Measurements from ENCODE around the gene ATG2A.

Gene ATG2A

GRCh38 chr11:64932324-64932723 lies 15.3 kb upstream of the ATG2A start:
- FAIRE-seq (no peak), DNase-seq (ENCODE audit: insufficient read length, low spot score) (no peak)
- TF ChIP-seq CTCF (IDR thresholded peaks at IDR 0.05; ENCODE audit: insufficient read depth, missing control alignments) = no peak

DNA sequence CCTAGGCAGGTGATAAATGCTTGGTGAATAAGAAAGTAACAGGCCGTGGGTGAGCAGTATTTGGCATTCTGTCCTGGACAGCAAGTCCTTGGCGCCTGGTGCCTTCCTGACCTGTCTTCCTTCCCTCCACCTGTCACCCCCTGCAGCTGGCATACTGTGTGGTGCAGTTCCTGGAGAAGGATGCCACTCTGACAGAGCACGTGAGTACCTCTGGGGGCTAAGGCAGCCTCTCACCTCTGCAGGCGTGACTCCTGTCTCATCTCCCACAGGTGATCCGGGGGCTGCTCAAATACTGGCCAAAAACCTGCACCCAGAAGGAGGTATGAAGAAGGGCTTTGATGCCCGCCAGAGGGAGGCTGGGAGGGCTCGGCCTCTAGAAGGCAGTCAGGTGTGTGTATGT lies 14.3 kb upstream of the ATG2A start:
- no peak for DNase-seq (ENCODE audit: insufficient read length, low spot score)
- FAIRE-seq = no peak
- no peak for TF ChIP-seq CTCF (IDR thresholded peaks at IDR 0.05; ENCODE audit: insufficient read depth, missing control alignments)

DNA sequence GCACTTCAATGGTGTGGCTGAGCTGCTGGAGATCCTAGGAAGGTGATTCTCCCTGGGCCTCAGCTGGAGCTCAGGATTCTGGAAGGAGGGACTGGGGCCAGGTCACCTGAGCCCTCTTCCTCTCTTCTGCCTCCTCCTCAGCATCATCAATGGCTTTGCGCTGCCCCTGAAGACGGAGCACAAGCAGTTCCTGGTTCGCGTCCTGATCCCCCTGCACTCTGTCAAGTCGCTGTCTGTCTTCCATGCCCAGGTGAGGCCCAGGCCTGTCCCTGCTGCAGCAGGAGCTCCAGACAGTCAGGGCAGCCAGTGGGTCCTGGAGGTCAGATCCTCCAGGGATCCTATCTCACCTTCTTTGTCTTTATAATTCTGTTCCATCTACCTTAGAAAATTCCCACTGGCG lies 13.3 kb upstream of the ATG2A start:
- TF ChIP-seq CTCF (IDR thresholded peaks at IDR 0.05; ENCODE audit: insufficient read depth, missing control alignments) = no peak
- no peak for FAIRE-seq

GRCh38 chr11:64929625-64930024 lies 12.6 kb upstream of the ATG2A start:
- DNase-seq (ENCODE audit: insufficient read length, low spot score) (no peak), FAIRE-seq (no peak)
- TF ChIP-seq CTCF (IDR thresholded peaks at IDR 0.05; ENCODE audit: insufficient read depth, missing control alignments) = no peak

More for the DNA sequence above, 13.3 kb upstream of the ATG2A start:
- no peak for DNase-seq (ENCODE audit: insufficient read length, low spot score)

DNA sequence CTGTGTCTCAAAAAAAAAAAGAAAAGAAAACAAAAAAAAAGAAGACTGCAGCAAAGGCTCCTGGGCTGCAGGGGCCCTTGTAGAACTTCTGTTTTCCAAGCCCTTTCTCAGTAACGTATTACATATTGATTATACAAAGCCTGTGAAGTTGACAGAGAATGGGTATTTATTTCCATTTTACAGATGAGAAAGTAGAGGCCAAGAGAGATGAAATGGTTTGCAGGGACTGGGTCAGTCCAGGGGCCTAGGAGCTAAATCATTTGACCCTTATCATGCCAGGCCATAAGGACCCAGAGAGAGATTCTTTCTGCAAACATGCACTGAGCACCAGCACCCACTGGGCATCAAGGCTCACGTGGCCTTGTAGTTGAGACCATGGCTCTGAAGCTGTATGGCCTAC lies 11.9 kb upstream of the ATG2A start:
- no peak for TF ChIP-seq CTCF (IDR thresholded peaks at IDR 0.05; ENCODE audit: insufficient read depth, missing control alignments)
- FAIRE-seq = no peak
- no peak for DNase-seq (ENCODE audit: insufficient read length, low spot score)

DNA sequence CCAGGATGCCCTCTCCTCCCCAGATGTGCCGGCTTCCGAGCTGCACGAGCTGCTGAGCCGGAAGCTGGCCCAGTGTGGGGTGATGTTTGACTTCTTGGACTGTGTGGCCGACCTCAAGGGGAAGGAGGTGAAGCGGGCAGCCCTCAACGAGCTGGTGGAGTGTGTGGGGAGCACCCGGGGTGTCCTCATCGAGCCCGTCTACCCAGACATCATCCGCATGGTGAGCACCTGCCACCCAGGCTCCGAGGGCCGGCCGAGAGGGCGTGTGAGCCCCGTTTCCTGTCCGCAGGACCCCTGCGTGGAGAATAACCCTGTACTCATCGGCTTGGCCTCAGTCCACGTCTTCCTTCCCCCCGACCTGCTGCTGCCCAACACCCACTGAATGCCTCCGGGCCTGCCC lies 9.7 kb upstream of the ATG2A start:
- DNase-seq (ENCODE audit: insufficient read length, low spot score) = no peak
- no peak for FAIRE-seq
- no peak for TF ChIP-seq CTCF (IDR thresholded peaks at IDR 0.05; ENCODE audit: insufficient read depth, missing control alignments)

DNA sequence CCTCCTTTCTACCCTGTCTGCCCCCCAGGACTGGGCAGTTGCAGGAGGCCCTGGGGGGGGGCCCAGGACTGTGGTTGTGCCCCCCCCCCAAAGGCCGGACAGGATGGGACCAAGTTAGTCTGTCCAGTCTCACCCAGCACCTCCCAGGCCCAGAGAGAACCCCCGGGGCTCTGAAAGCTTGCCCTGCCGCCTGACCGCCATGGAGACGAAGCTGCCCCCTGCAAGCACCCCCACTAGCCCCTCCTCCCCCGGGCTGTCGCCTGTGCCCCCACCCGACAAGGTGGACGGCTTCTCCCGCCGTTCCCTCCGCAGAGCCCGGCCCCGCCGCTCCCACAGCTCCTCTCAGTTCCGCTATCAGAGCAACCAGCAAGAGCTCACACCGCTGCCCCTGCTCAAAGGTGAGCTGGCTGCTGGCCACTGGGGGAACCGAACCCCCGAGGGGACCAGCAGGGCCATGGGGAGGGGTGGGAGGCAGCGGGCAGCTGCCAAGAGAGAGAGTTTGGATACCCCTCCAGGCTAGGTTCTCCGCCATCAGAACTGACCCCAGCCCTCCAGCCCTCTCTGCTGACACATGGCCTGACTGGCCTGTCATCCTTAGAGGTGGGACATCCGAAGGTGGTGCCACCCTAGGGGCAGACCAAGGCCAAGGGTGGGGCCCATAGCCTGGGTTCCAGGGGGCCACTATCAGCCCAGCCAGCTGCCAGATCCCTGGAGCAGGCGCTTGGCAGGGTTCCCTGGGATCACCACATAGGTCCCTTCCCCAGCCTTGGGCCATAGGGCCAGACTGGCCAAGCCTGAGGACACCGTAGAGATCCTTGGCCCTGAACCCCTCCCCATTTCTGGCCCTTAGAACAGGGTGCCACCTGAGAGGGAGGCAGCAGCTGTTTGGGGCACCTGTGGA lies 8.8 kb upstream of the ATG2A start:
- FAIRE-seq (no peak), DNase-seq (ENCODE audit: insufficient read length, low spot score) (no peak)
- no peak for TF ChIP-seq CTCF (IDR thresholded peaks at IDR 0.05; ENCODE audit: insufficient read depth, missing control alignments)
